Measurements from ENCODE around the gene PRKG2.

DNA sequence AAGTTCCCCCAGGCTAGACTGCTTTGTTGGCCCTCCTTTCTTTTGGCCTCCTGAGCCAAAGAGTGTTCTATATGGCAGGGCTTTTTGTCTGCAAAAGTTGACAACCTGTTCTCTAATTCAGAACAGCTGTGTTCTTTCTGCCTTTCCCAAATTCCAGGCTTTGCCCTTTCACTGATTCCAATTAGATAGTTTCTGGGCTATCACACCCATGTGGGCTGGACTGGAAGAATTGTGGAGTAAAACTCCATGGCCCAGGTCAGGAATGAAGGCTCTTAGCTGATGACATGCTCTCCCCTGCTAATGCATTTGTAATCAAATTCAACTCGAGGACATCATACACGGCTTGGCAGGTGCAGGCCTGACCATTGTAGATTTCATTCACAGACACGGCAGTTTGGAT is 165.1 kb downstream of the PRKG2 start:
- TF ChIP-seq SSRP1 (CRISPR knock-in tag; IDR thresholded peaks at IDR 0.05) (no peak), TEAD3 (CRISPR knock-in tag; optimal IDR thresholded peaks at IDR 0.05; ENCODE audit: borderline replicate concordance) (no peak)
- TF ChIP-seq, protein P1, sequence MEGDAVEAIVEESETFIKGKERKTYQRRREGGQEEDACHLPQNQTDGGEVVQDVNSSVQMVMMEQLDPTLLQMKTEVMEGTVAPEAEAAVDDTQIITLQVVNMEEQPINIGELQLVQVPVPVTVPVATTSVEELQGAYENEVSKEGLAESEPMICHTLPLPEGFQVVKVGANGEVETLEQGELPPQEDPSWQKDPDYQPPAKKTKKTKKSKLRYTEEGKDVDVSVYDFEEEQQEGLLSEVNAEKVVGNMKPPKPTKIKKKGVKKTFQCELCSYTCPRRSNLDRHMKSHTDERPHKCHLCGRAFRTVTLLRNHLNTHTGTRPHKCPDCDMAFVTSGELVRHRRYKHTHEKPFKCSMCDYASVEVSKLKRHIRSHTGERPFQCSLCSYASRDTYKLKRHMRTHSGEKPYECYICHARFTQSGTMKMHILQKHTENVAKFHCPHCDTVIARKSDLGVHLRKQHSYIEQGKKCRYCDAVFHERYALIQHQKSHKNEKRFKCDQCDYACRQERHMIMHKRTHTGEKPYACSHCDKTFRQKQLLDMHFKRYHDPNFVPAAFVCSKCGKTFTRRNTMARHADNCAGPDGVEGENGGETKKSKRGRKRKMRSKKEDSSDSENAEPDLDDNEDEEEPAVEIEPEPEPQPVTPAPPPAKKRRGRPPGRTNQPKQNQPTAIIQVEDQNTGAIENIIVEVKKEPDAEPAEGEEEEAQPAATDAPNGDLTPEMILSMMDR (CRISPR knock-in tag; IDR thresholded peaks at IDR 0.05) = no peak
